ENCODE results near the gene BCL6. TPM values are rescaled to one million over a fixed set of nuclear protein-coding genes. Genes with fewer than 3 reads are reported as not detected.

BCL6 gene
- total RNA-seq, 4 donors from 2014 or later: 203 to 661 (median 285) TPM

- Histone ChIP-seq H3K36me3 (no peaks in the 10 kb centered on the region), H3K4me3 (no peak overlapping the region), H3K4me1 (no peaks in the 10 kb centered on the region), H3K27me3 (peaks cover 6% of the 10 kb centered on the region), H3K27ac (no peak overlapping the region), H3K9me3 (no peaks in the 10 kb centered on the region)
- TF ChIP-seq POLR2A (IDR thresholded peaks at IDR 0.05): no peak
- peak; percentile 81 to 87 for TF ChIP-seq CTCF (IDR thresholded peaks at IDR 0.05)
- no peak for TF ChIP-seq POLR2AphosphoS5 (IDR thresholded peaks at IDR 0.05)
- TF ChIP-seq EP300 (IDR thresholded peaks at IDR 0.05): no peak
- DNase-seq (ENCODE audit: low spot score in 2 of 2): peak; percentile 78 to 86
- 30% methylated on average over 7 of the region's 7 CpGs for whole genome bisulfite sequencing
Observed at GRCh38 chr3:187679638-187680396, 65.5 kb downstream of the BCL6 start.

GRCh38 chr3:187678726-187679268 lies 66.5 kb downstream of the BCL6 start:
- no peaks in the 10 kb centered on the region for H3K36me3 ChIP-seq
- H3K27ac ChIP-seq: no peak overlapping the region
- no peaks in the 10 kb centered on the region for H3K9me3 ChIP-seq
- no peak overlapping the region for H3K4me3 ChIP-seq
- H3K27me3 ChIP-seq: peaks cover 15% of the 10 kb centered on the region
- no peaks in the 10 kb centered on the region for H3K4me1 ChIP-seq
- WGBS: 30% methylated on average over 5 of the region's 5 CpGs
- DNase-seq (ENCODE audit: low spot score in 2 of 2): no peak
- no peak for TF ChIP-seq POLR2AphosphoS5 (IDR thresholded peaks at IDR 0.05)
- peak; percentile 35 for TF ChIP-seq CTCF (IDR thresholded peaks at IDR 0.05)

GRCh38 chr3:187677604-187678003 lies 67.7 kb downstream of the BCL6 start:
- WGBS: 50% methylated on average over 1 of the region's 1 CpG
- peaks cover 23% of the 10 kb centered on the region for H3K27me3 ChIP-seq
- no peak for DNase-seq (ENCODE audit: low spot score in 2 of 2)
- no peaks in the 10 kb centered on the region for H3K36me3 ChIP-seq
- H3K27ac ChIP-seq: no peak overlapping the region
- H3K4me1 ChIP-seq: no peaks in the 10 kb centered on the region
- TF ChIP-seq CTCF (IDR thresholded peaks at IDR 0.05) (no peak), EP300 (IDR thresholded peaks at IDR 0.05) (no peak), POLR2A (IDR thresholded peaks at IDR 0.05) (no peak), POLR2AphosphoS5 (IDR thresholded peaks at IDR 0.05) (no peak)
- no peaks in the 10 kb centered on the region for H3K9me3 ChIP-seq
- no peak overlapping the region for H3K4me3 ChIP-seq

GRCh38 chr3:187673012-187673411 lies 72.3 kb downstream of the BCL6 start:
- H3K27ac ChIP-seq: no peak overlapping the region
- DNase-seq (ENCODE audit: low spot score in 2 of 2): no peak
- 67% methylated on average over 3 of the region's 3 CpGs for WGBS
- TF ChIP-seq POLR2AphosphoS5 (IDR thresholded peaks at IDR 0.05) (no peak), CTCF (IDR thresholded peaks at IDR 0.05) (no peak), POLR2A (IDR thresholded peaks at IDR 0.05) (no peak), EP300 (IDR thresholded peaks at IDR 0.05) (no peak)
- no peaks in the 10 kb centered on the region for H3K36me3 ChIP-seq
- no peaks in the 10 kb centered on the region for H3K9me3 ChIP-seq
- no peak overlapping the region for H3K4me3 ChIP-seq
- no peaks in the 10 kb centered on the region for H3K4me1 ChIP-seq
- peaks cover 58% of the 10 kb centered on the region for H3K27me3 ChIP-seq

Other genes with a start within 250 kb of the BCL6 start
- gene SST, start 75.1 kb downstream of the BCL6 start, total RNA-seq: 1 to 10 TPM in 1 of 4 donors, not detected in 3; 4.8 TPM
- not detected for gene RTP2, start 42.9 kb downstream of the BCL6 start, total RNA-seq